Measurements from ENCODE around the gene DNAH11.

GRCh38 chr7:21620054-21620453, 77.2 kb downstream of the DNAH11 start:
- no peak for TF ChIP-seq ELF4 (IDR thresholded peaks at IDR 0.05)
- TF ChIP-seq HDGF (IDR thresholded peaks at IDR 0.05; ENCODE audit: borderline replicate concordance), result no peak
- no peak for TF ChIP-seq CTBP1 (IDR thresholded peaks at IDR 0.05; ENCODE audit: borderline replicate concordance)
- no peak for TF ChIP-seq FOXM1 (IDR thresholded peaks at IDR 0.05; ENCODE audit: borderline replicate concordance)
- no peak for TF ChIP-seq FOXA1 (IDR thresholded peaks at IDR 0.05)
- TF ChIP-seq NFRKB (IDR thresholded peaks at IDR 0.05), result no peak
- no peak for TF ChIP-seq LEF1 (IDR thresholded peaks at IDR 0.05; ENCODE audit: borderline replicate concordance)
- no peak for TF ChIP-seq SUZ12 (IDR thresholded peaks at IDR 0.05)
- TF ChIP-seq FOXK2 (IDR thresholded peaks at IDR 0.05), result no peak
- TF ChIP-seq ARNT (IDR thresholded peaks at IDR 0.05), result no peak
- TF ChIP-seq ZNF384 (IDR thresholded peaks at IDR 0.05), result no peak
- no peak for TF ChIP-seq SP1 (IDR thresholded peaks at IDR 0.05)
- TF ChIP-seq BHLHE40 (IDR thresholded peaks at IDR 0.05; ENCODE audit: borderline replicate concordance), result no peak
- TF ChIP-seq TARDBP (IDR thresholded peaks at IDR 0.05), result no peak
